ENCODE data around the gene SNCB. TPM values are rescaled to one million over a fixed set of nuclear protein-coding genes. Genes with fewer than 3 reads are reported as not detected.

SNCB gene
- total RNA-seq, 2 donors from 2014 or later = not detected

DNA sequence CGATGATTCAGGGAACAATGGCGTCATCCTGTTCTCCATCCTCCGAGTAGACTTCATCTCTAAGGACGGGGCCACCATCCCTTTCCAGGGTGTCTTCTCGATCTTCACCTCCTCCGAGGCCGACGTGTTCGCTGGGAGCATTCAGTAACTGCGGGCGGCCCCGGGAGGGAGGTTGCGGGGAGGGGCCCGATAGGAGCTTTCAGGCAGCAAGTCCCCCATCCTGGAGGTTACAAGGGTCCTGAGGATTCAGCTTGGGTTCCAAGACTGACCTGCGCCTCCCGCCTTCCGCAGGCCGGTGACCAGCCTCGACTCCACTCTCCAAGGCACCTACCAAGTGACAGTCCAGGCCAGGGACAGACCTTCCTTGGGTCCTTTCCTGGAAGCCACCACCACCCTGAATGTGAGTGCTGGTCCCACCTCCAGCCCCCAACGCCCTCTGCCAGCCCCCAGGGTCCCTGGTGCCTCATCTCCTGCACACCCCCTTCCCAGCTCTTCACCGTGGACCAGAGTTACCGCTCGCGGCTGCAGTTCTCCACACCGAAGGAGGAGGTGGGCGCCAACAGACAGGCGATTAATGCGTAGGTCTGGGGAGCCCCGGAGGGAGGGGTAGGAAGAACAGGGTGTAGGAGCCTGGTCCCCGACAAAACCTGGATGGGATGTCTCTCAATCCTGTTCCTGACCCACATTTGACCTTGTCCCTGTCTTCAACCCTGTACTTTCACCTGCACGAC is 41.1 kb downstream of the SNCB start:
- ATAC-seq (no peak), DNase-seq (no peak)
- intact Hi-C loops (cut with DNase I) = no loop called here
- TF ChIP-seq, protein P1, sequence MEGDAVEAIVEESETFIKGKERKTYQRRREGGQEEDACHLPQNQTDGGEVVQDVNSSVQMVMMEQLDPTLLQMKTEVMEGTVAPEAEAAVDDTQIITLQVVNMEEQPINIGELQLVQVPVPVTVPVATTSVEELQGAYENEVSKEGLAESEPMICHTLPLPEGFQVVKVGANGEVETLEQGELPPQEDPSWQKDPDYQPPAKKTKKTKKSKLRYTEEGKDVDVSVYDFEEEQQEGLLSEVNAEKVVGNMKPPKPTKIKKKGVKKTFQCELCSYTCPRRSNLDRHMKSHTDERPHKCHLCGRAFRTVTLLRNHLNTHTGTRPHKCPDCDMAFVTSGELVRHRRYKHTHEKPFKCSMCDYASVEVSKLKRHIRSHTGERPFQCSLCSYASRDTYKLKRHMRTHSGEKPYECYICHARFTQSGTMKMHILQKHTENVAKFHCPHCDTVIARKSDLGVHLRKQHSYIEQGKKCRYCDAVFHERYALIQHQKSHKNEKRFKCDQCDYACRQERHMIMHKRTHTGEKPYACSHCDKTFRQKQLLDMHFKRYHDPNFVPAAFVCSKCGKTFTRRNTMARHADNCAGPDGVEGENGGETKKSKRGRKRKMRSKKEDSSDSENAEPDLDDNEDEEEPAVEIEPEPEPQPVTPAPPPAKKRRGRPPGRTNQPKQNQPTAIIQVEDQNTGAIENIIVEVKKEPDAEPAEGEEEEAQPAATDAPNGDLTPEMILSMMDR (IDR thresholded peaks at IDR 0.05) = no peak
- no peak for TF ChIP-seq POLR2A (IDR thresholded peaks at IDR 0.05)
- Histone ChIP-seq H3K4me1 (no peaks in the 10 kb centered on the region), H3K27ac (no peak overlapping the region), H3K9me3 (peaks cover 0 to 13% (median 0%) of the 10 kb centered on the region in 3 donors), H3K27me3 (no peaks in the 10 kb centered on the region), H3K36me3 (replicated peaks in 1 of 2; ENCODE audit: insufficient read depth in 1 of 2, low read depth in 2 of 2) (no peaks in the 10 kb centered on the region), H3K4me3 (no peak overlapping the region)
- 76 to 83% methylated on average over 25 to 30 of the region's 31 CpGs for WGBS, 2 donors

DNA sequence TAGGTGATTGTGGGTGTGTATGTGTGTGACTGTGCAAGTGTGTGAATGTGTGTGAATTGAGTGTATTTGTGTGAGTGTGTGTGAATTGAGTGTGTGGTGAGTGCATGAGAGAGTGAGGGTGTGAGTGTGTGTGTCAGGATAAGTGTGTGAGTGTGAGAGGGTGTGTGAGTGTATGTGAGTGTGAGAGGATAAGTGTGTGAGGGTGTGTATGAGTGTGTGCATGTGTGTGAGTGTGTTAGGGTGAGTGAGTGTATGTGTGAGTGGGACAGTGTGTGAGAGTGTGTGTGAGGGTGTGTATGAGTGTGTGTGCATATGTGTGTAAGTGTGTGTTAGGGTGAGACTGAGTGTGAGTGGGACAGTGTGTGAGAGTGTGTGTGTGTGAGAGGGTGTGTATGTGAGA is 42.0 kb downstream of the SNCB start:
- H3K36me3 ChIP-seq (replicated peaks in 1 of 2; ENCODE audit: insufficient read depth in 1 of 2, low read depth in 2 of 2) = no peaks in the 10 kb centered on the region
- peaks cover 0 to 13% (median 0%) of the 10 kb centered on the region in 3 donors for H3K9me3 ChIP-seq
- DNase-seq (no peak), ATAC-seq (no peak)
- H3K27ac ChIP-seq = no peak overlapping the region
- no peak overlapping the region for H3K4me3 ChIP-seq
- no peaks in the 10 kb centered on the region for H3K4me1 ChIP-seq
- no peak for TF ChIP-seq POLR2A (IDR thresholded peaks at IDR 0.05)
- TF ChIP-seq, protein P1 (IDR thresholded peaks at IDR 0.05) = no peak
- H3K27me3 ChIP-seq = no peaks in the 10 kb centered on the region
- intact Hi-C loops (cut with DNase I) = no loop called here

DNA sequence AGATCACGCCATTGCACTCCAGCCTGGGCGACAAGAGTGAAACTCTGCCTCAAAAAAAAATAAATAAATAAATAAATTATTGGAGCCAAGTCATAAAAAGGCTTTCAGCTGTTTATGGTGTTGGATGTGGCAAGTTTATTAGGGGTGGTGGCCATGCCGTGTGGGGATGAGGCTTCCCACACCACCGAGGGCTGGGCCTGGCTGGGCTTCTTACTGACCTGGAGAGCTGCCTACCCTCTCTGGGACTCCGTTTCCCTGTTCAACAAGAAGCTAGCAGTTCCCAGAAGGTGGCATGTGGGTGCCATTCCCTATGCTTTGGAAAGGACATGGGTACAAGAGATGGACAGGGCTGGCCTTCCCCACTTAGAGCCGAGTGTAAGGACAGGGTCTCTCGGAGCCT is 42.9 kb downstream of the SNCB start:
- H3K4me3 ChIP-seq = no peak overlapping the region
- intact Hi-C loops (cut with DNase I) = no loop called here
- TF ChIP-seq POLR2A (IDR thresholded peaks at IDR 0.05) = no peak
- TF ChIP-seq, protein P1 (IDR thresholded peaks at IDR 0.05) = no peak
- no peaks in the 10 kb centered on the region for H3K4me1 ChIP-seq
- WGBS, 2 donors = 82 to 98% methylated on average over 6 to 7 of the region's 7 CpGs
- no peak overlapping the region for H3K27ac ChIP-seq
- H3K36me3 ChIP-seq (replicated peaks in 1 of 2; ENCODE audit: insufficient read depth in 1 of 2, low read depth in 2 of 2) = no peaks in the 10 kb centered on the region
- no peak for DNase-seq
- no peaks in the 10 kb centered on the region for H3K27me3 ChIP-seq
- peaks cover 0 to 13% (median 0%) of the 10 kb centered on the region in 3 donors for H3K9me3 ChIP-seq
- no peak for ATAC-seq

- no peak for ATAC-seq
- intact Hi-C loops (cut with DNase I) = no loop called here
- Histone ChIP-seq H3K4me1 (no peaks in the 10 kb centered on the region), H3K27ac (no peak overlapping the region), H3K9me3 (peaks cover 0 to 13% (median 0%) of the 10 kb centered on the region in 3 donors), H3K4me3 (no peak overlapping the region), H3K36me3 (replicated peaks in 1 of 2; ENCODE audit: insufficient read depth in 1 of 2, low read depth in 2 of 2) (no peaks in the 10 kb centered on the region), H3K27me3 (no peaks in the 10 kb centered on the region)
- WGBS, 2 donors = 71 to 75% methylated on average over 4 of the region's 4 CpGs
- no peak for TF ChIP-seq POLR2A (IDR thresholded peaks at IDR 0.05)
- TF ChIP-seq, protein P1 (IDR thresholded peaks at IDR 0.05) = no peak
- DNase-seq = no peak
Measured at GRCh38 chr5:176583076-176583475, 47.3 kb downstream of the SNCB start.

DNA sequence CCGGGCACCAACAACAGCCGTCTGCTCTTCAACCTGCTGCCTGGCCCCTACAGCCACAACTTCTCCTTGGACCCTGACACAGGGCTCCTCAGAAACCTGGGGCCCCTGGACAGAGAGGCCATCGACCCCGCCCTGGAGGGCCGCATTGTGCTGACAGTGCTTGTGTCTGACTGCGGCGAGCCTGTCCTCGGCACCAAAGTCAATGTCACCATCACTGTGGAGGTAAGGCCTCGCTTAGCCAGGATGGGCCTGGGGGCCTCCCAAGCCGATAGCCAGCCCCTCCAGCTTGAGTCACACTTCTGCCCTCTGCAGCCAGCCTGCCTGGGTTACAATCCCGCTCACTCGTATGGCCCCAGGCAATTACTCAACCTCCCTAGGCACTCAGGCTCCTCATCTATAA is 49.0 kb downstream of the SNCB start:
- Histone ChIP-seq H3K4me1 (no peaks in the 10 kb centered on the region), H3K4me3 (no peak overlapping the region), H3K27ac (no peak overlapping the region), H3K9me3 (peaks cover 0 to 13% (median 0%) of the 10 kb centered on the region in 3 donors), H3K36me3 (replicated peaks in 1 of 2; ENCODE audit: insufficient read depth in 1 of 2, low read depth in 2 of 2) (no peaks in the 10 kb centered on the region), H3K27me3 (no peaks in the 10 kb centered on the region)
- TF ChIP-seq POLR2A (IDR thresholded peaks at IDR 0.05) = no peak
- TF ChIP-seq, protein P1 (IDR thresholded peaks at IDR 0.05) = no peak
- no peak for DNase-seq
- no peak for ATAC-seq
- 75 to 84% methylated on average over 4 to 12 of the region's 12 CpGs for WGBS, 2 donors
- intact Hi-C loops (cut with DNase I) = no loop called here
